Raji (cell line): ENCODE results near the gene SEMA3F.

Experiments
- POLR2A ChIP-seq: IDR thresholded peaks from 2 replicates; pipeline ENCODE4 v1.6.1; 2011; ENCODE audit warnings: low read depth, low read length, control low read depth; ENCODE audit not compliant: insufficient read depth

SEMA3F gene

GRCh38 chr3:50220109-50220508 is 65.0 kb downstream of the SEMA3F start:
- no peak for TF ChIP-seq POLR2A

- no peak for TF ChIP-seq POLR2A
Measured at GRCh38 chr3:50221051-50221410, 65.9 kb downstream of the SEMA3F start.

- no peak for TF ChIP-seq POLR2A
Measured at GRCh38 chr3:50221411-50222168, 66.5 kb downstream of the SEMA3F start.

- no peak for TF ChIP-seq POLR2A
Measured at GRCh38 chr3:50222169-50222528, 67.0 kb downstream of the SEMA3F start.

- TF ChIP-seq POLR2A: no peak
Measured at GRCh38 chr3:50224639-50225038, 69.5 kb downstream of the SEMA3F start.

GRCh38 chr3:50226888-50227389 is 71.8 kb downstream of the SEMA3F start:
- no peak for TF ChIP-seq POLR2A

- TF ChIP-seq POLR2A: peak; percentile 80
Measured at GRCh38 chr3:50227390-50228183, 72.5 kb downstream of the SEMA3F start.

GRCh38 chr3:50229490-50229889 is 74.4 kb downstream of the SEMA3F start:
- TF ChIP-seq POLR2A: no peak

GRCh38 chr3:50230104-50230793 is 75.1 kb downstream of the SEMA3F start:
- no peak for TF ChIP-seq POLR2A

GRCh38 chr3:50230794-50231125 is 75.6 kb downstream of the SEMA3F start:
- TF ChIP-seq POLR2A: no peak

GRCh38 chr3:50231581-50231980 is 76.5 kb downstream of the SEMA3F start:
- TF ChIP-seq POLR2A: no peak

GRCh38 chr3:50232303-50232702 is 77.2 kb downstream of the SEMA3F start:
- no peak for TF ChIP-seq POLR2A

GRCh38 chr3:50233176-50233575 is 78.1 kb downstream of the SEMA3F start:
- no peak for TF ChIP-seq POLR2A

- TF ChIP-seq POLR2A: peak; percentile 87
Measured at GRCh38 chr3:50235716-50236483, 80.8 kb downstream of the SEMA3F start, which contains the start of gene GNAI2. GNAI2 (plus strand) TSS chr3:50236204; CDS start chr3:50236336, 132 bp downstream.
